GM12878 (cell line): ENCODE measurements around the gene ELMO3.

ENCODE experiments used
- ETV6 ChIP-seq, 2 experiments: fragments of 450-650 bp in 1 of 2; IDR thresholded peaks in 1 of 2; conservative IDR thresholded peaks in 1 of 2; 2 replicates each; pipeline ENCODE4 v1.6.1; 2014; ENCODE audit warnings: antibody characterized with exemption in 1 of 2, borderline replicate concordance in 1 of 2, low read depth in 1 of 2, mild to moderate bottlenecking in 1 of 2, moderate library complexity in 1 of 2
- EZH2 ChIP-seq: IDR thresholded peaks from 2 replicates; pipeline ENCODE4 v1.6.1; 2012; ENCODE audit warnings: low read depth, mild to moderate bottlenecking, control low read depth, inconsistent platforms, low read length, borderline replicate concordance; ENCODE audit not compliant: control insufficient read depth
- POLR2A ChIP-seq: IDR thresholded peaks from 2 replicates; pipeline ENCODE4 v1.6.1; 2011; ENCODE audit warnings: low read depth, mild to moderate bottlenecking, low read length
- RAD21 ChIP-seq: IDR thresholded peaks from 2 replicates; pipeline ENCODE4 v1.6.1; 2011; ENCODE audit warnings: mild to moderate bottlenecking, low read depth, low read length, moderate library complexity; ENCODE audit not compliant: insufficient read depth
- RB1 ChIP-seq: fragments of 450-650 bp; formaldehyde crosslinking; IDR thresholded peaks from 2 replicates; pipeline ENCODE4 v1.6.1; 2017; ENCODE audit warnings: mild to moderate bottlenecking, borderline replicate concordance
- SMC3 ChIP-seq: IDR thresholded peaks from 2 replicates; pipeline ENCODE4 v1.6.1; 2011; ENCODE audit warnings: low read length, improper control_type of control experiment, borderline replicate concordance
- YY1 ChIP-seq: IDR thresholded peaks from 2 replicates; pipeline ENCODE4 v1.6.1; 2011; ENCODE audit warnings: low read depth, mild to moderate bottlenecking, low read length
- ZSCAN29 ChIP-seq: fragments of 450-650 bp; IDR thresholded peaks from 2 replicates; pipeline ENCODE4 v1.6.1; 2017; ENCODE audit warnings: mild to moderate bottlenecking, moderate library complexity
- TF ChIP-seq, protein P1 (sequence below), 3 experiments: IDR thresholded peaks in 2 of 3; conservative IDR thresholded peaks in 1 of 3; 2 replicates each; pipeline ENCODE4 v1.5.1; 2011; ENCODE audit warnings: low read depth in 3 of 3, low read length in 3 of 3, mild to moderate bottlenecking in 3 of 3, control low read depth in 2 of 3, moderate library complexity in 2 of 3, inconsistent platforms in 1 of 3, mixed read lengths in 1 of 3; ENCODE audit not compliant: control insufficient read depth in 2 of 3, insufficient read depth in 1 of 3; ENCODE audit errors: extremely low read depth in 1 of 3

DNA sequence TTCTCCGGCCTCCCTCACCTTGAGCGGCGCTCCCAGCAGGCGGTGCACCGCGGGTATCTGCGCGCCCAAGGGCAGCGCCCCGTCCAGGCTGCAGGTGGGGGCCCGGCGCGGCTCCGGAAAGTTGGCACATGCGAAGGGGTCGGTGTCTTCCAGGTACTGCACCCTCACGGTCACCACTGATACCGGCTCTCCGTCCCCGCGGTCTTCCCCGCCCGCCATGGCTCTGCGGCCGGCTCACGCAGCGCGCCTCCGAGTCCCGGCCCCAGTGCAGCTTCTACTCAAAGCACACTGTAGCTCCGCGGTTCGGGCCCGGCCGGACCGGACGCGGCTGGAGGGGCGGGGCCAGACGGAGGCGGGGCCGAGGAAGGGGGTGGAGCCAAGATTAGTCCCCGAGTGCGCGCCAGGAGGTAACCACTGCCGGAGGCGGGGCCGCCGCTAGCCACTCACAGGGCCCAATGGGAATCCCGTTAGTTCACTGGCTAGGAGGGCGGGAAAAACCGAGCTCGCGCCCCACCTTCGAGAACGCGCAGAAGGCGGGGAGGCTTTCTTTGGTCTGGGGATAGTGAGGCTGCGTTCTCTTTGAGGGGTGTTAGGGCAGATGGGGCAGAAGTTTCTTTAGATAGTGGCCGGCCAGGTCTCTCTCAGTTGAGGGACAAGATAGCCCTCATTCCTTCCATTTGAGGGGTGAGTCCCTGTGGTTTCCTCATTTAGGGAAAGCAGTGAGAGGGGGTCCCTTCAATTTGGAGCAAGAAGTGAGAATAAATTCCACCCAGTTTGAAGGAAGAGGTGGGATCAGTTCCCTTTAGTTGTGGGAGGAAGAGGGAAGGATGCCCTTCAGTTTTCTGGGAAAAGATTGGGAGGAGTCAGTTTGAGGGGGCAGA is 48.5 kb downstream of the ELMO3 start, which contains the start of gene FHOD1:
- TF ChIP-seq POLR2A (peak; percentile 86), RB1 (peak; percentile 81; the same call in 1 of the 2 replicates), EZH2 (no peak), SMC3 (no peak), RAD21 (no peak), ZSCAN29 (no peak), ETV6 (conservative IDR thresholded peaks at IDR 0.05 in 1 of 2, IDR thresholded peaks at IDR 0.05 in 1 of 2; ENCODE audit: borderline replicate concordance in 1 of 2, low read depth in 1 of 2) (no peak), YY1 (peak; percentile 29; the same call in 1 of the 2 replicates)
- TF ChIP-seq, protein P1, sequence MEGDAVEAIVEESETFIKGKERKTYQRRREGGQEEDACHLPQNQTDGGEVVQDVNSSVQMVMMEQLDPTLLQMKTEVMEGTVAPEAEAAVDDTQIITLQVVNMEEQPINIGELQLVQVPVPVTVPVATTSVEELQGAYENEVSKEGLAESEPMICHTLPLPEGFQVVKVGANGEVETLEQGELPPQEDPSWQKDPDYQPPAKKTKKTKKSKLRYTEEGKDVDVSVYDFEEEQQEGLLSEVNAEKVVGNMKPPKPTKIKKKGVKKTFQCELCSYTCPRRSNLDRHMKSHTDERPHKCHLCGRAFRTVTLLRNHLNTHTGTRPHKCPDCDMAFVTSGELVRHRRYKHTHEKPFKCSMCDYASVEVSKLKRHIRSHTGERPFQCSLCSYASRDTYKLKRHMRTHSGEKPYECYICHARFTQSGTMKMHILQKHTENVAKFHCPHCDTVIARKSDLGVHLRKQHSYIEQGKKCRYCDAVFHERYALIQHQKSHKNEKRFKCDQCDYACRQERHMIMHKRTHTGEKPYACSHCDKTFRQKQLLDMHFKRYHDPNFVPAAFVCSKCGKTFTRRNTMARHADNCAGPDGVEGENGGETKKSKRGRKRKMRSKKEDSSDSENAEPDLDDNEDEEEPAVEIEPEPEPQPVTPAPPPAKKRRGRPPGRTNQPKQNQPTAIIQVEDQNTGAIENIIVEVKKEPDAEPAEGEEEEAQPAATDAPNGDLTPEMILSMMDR (IDR thresholded peaks at IDR 0.05 in 2 of 3, conservative IDR thresholded peaks at IDR 0.05 in 1 of 3; ENCODE audit: control insufficient read depth in 2 of 3, extremely low read depth in 1 of 3, insufficient read depth in 1 of 3, low read depth in 3 of 3, low read length in 3 of 3) = no peak
